Prostate gland (tissue), 2 donors: ENCODE results near the gene SMYD3. TPM values are rescaled to one million over a fixed set of nuclear protein-coding genes. Genes with fewer than 3 reads are reported as not detected.

Experiments
- DNase-seq: peaks from one replicate; pipeline ENCODE4 v3.0.0-alpha.2; 2019; ENCODE audit warnings: low spot score
- H3K27ac ChIP-seq, 2 donors: fragments of 200-600 bp; sonication (generic); 2 replicates each; pipeline ENCODE4 v1.5.1; 2017 to 2019
- H3K27me3 ChIP-seq: fragments of 200-600 bp; sonication (generic); replicated peaks from 2 replicates; pipeline ENCODE4 v1.5.1; 2019; ENCODE audit not compliant: insufficient read depth
- H3K36me3 ChIP-seq, 2 donors: fragments of 200-600 bp; sonication (generic); 1 replicate in 1 of 2; 2 replicates in 1 of 2; pipeline versions ENCODE4 v1.5.1 to v1.8.1; 2017 to 2019
- H3K4me1 ChIP-seq: fragments of 200-600 bp; sonication (generic); replicated peaks from 2 replicates; pipeline ENCODE4 v1.5.1; 2019
- H3K4me3 ChIP-seq, 2 donors: fragments of 200-600 bp; sonication (generic); 2 replicates each; pipeline ENCODE4 v1.5.1; 2017 to 2019
- H3K9me3 ChIP-seq: fragments of 200-600 bp; sonication (generic); 2 replicates; pipeline ENCODE4 v1.5.1; 2017
- CTCF ChIP-seq, 4 experiments: fragments of 200-600 bp in 2 of 4; fragments of 450-650 bp in 2 of 4; sonication (generic) in 2 of 4; IDR thresholded peaks; 1 replicate in 3 of 4; 2 replicates in 1 of 4; pipeline ENCODE4 v1.5.1; 2016 to 2019; ENCODE audit warnings: antibody characterized with exemption in 4 of 4, mild to moderate bottlenecking in 2 of 4, moderate library complexity in 2 of 4
- POLR2A ChIP-seq: fragments of 450-650 bp; IDR thresholded peaks from one replicate; pipeline ENCODE4 v1.6.1; 2016; ENCODE audit warnings: antibody characterized with exemption, mild to moderate bottlenecking
- POLR2AphosphoS5 ChIP-seq: sonication (generic); formaldehyde crosslinking; IDR thresholded peaks from one replicate; pipeline ENCODE4 v1.6.1; 2017; ENCODE audit warnings: antibody characterized with exemption
- WGBS: methylation state at CpG from one replicate; pipeline ENCODE4 v1.1.5; 2018; 5-methylcytosine and 5-hydroxymethylcytosine counted together
- intact Hi-C: fragments of 100-400 bp; cut with DNase I; formaldehyde crosslinking; loops from one replicate; pipeline ENCODE4 v1.14.2; 2022
- total RNA-seq, 2 donors: library from RNA; depleted of rRNA; stranded (reverse); fragments of >200 nt; gene quantifications; one replicate each; pipeline ENCODE4 v1.1.0, GENCODE V29; 2016

SMYD3 gene
- total RNA-seq, 2 donors from 2014 or later = 19.8 to 23.9 TPM

- no peak for TF ChIP-seq POLR2AphosphoS5
- H3K9me3 ChIP-seq = no peaks in the 10 kb centered on the region
- no peaks in the 10 kb centered on the region for H3K27me3 ChIP-seq
- 94% methylated on average over 5 of the region's 5 CpGs for WGBS
- no peak overlapping the region for H3K27ac ChIP-seq
- H3K4me1 ChIP-seq = no peaks in the 10 kb centered on the region
- no peak for DNase-seq
- no peaks in the 10 kb centered on the region for H3K36me3 ChIP-seq
- intact Hi-C loops = no loop called here
- no peak overlapping the region for H3K4me3 ChIP-seq
These were observed 110.0 kb downstream of the SMYD3 start for GRCh38 chr1:246397046-246397445.

GRCh38 chr1:246396322-246396721, 110.8 kb downstream of the SMYD3 start:
- no peak for DNase-seq
- H3K27ac ChIP-seq = no peak overlapping the region
- TF ChIP-seq CTCF (IDR thresholded peaks at IDR 0.05) = no peak
- TF ChIP-seq POLR2A = no peak
- no peak overlapping the region for H3K4me3 ChIP-seq
- no peaks in the 10 kb centered on the region for H3K9me3 ChIP-seq
- intact Hi-C loops = no loop called here
- 90% methylated on average over 6 of the region's 6 CpGs for WGBS
- H3K36me3 ChIP-seq = no peaks in the 10 kb centered on the region
- H3K27me3 ChIP-seq = no peaks in the 10 kb centered on the region
- no peaks in the 10 kb centered on the region for H3K4me1 ChIP-seq

- no peak for DNase-seq
- no peaks in the 10 kb centered on the region for H3K27me3 ChIP-seq
- H3K27ac ChIP-seq = no peak overlapping the region
- TF ChIP-seq CTCF (IDR thresholded peaks at IDR 0.05) = no peak
- no peak for TF ChIP-seq POLR2A
- no peak for TF ChIP-seq POLR2AphosphoS5
- 67% methylated on average over 3 of the region's 3 CpGs for WGBS
- no peak overlapping the region for H3K4me3 ChIP-seq
- no peaks in the 10 kb centered on the region for H3K36me3 ChIP-seq
- no peaks in the 10 kb centered on the region for H3K4me1 ChIP-seq
- no peaks in the 10 kb centered on the region for H3K9me3 ChIP-seq
- intact Hi-C loops = no loop called here
These were observed 113.0 kb downstream of the SMYD3 start for GRCh38 chr1:246394121-246394520.

- 94% methylated on average over 5 of the region's 5 CpGs for WGBS
- no peaks in the 10 kb centered on the region for H3K27me3 ChIP-seq
- no peak for DNase-seq
- H3K27ac ChIP-seq = no peak overlapping the region
- H3K4me3 ChIP-seq = no peak overlapping the region
- H3K9me3 ChIP-seq = no peaks in the 10 kb centered on the region
- no peaks in the 10 kb centered on the region for H3K36me3 ChIP-seq
- H3K4me1 ChIP-seq = no peaks in the 10 kb centered on the region
- intact Hi-C loops = no loop called here
- TF ChIP-seq POLR2A (no peak), CTCF (IDR thresholded peaks at IDR 0.05) (no peak)
These were observed 116.2 kb downstream of the SMYD3 start for GRCh38 chr1:246390855-246391254.

- TF ChIP-seq POLR2A = no peak
- no peak for TF ChIP-seq POLR2AphosphoS5
- no peak for TF ChIP-seq CTCF (IDR thresholded peaks at IDR 0.05)
- no peak for DNase-seq
- intact Hi-C loops = no loop called here
These were observed 122.5 kb downstream of the SMYD3 start for GRCh38 chr1:246384616-246385015.

More at GRCh38 chr1:246384616-246385015, 122.5 kb downstream of the SMYD3 start:
- 87% methylated on average over 4 of the region's 4 CpGs for WGBS
- Histone ChIP-seq H3K27me3 (no peaks in the 10 kb centered on the region), H3K36me3 (no peaks in the 10 kb centered on the region), H3K4me1 (no peaks in the 10 kb centered on the region), H3K4me3 (no peak overlapping the region), H3K9me3 (no peaks in the 10 kb centered on the region), H3K27ac (no peak overlapping the region)
